Measurements from ENCODE around the gene GNA15. TPM values are rescaled to one million over a fixed set of nuclear protein-coding genes. Genes with fewer than 3 reads are reported as not detected.

Gene GNA15
- total and polyA plus RNA-seq, 9 donors = 1.5 to 3.9 (median 2.1) TPM

DNA sequence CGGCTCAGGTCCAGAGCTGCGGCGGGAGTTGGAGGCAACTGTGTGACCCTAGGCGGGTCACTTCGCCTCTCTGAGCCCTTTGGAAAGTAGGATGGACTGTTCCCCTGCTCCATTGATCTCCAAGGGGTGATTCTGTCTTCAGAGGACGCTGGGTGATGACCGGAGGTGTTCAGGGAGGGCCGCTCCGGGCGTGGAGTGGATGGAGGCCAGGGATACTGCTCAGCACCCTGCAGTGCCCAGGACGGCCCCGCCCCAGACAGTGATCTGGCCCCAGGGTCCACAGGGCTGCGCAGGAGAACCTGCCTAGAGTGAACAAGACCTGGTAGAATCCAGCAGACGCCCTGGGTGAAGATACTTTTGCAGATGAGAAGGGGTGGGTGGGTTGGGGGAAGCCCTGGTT lies 56.9 kb downstream of the GNA15 start:
- Histone ChIP-seq H3K9me3 (replicated peaks; ENCODE audit: control insufficient read depth, low read depth, low read length) (no peaks in the 10 kb centered on the region), H3K27me3 (ENCODE audit: control insufficient read depth, insufficient read depth, low read length) (no peaks in the 10 kb centered on the region), H3K36me3 (ENCODE audit: control insufficient read depth, insufficient read depth, low read length) (peaks cover 26% of the 10 kb centered on the region), H3K4me3 (ENCODE audit: low read length) (no peak overlapping the region), H3K4me1 (ENCODE audit: control insufficient read depth, insufficient read depth, low read length) (no peaks in the 10 kb centered on the region), H3K27ac (ENCODE audit: low read length) (no peak overlapping the region)
- DNase-seq = no peak
- WGBS (ENCODE audit: insufficient coverage) = 93% methylated on average over 12 of the region's 14 CpGs

DNA sequence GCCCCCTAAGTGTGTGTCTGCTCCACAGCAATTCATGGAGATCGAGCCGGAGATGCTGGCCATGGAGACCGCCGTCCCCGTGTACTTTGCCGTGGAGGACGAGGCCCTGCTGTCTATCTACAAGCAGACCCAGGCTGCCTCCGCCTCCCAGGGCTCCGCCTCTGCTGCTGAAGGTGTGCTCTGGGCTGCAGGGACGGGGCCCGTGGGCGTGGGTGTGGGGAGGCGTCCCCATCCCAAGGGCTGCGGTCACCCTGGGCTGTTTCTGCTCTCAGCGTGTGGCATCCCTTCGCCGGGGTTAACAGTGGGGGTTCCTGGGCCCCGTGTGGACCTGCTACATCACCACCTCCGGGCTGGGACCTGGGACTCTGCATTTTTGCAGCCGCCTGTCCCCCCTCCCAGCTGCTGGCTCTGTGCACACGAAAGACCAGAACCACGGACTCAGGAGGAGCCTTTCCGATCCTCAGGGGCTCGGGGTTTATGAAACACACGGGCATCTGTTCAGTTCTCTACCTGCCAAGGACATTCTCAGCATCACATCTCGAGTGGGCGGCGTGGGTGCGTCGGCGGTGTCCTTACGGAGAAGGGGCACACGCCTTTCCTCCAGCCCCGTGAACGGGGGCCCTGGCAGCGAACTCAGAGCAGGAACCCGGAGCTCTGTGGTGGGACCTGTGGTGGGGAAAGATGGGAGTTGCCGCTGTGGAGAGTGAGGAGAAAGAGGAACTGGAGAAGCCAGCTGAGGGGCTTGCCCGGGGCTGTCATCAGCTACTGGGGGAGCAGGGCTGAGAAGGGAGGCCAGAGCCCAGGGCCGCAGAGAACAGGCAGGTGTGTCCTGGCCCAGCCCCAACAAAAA lies 57.6 kb downstream of the GNA15 start:
- H3K36me3 ChIP-seq (ENCODE audit: control insufficient read depth, insufficient read depth, low read length) = peaks cover 23% of the 10 kb centered on the region
- H3K27ac ChIP-seq (ENCODE audit: low read length) = no peak overlapping the region
- no peaks in the 10 kb centered on the region for H3K9me3 ChIP-seq (replicated peaks; ENCODE audit: control insufficient read depth, low read depth, low read length)
- WGBS (ENCODE audit: insufficient coverage) = 83% methylated on average over 40 of the region's 40 CpGs
- H3K4me1 ChIP-seq (ENCODE audit: control insufficient read depth, insufficient read depth, low read length) = no peaks in the 10 kb centered on the region
- no peak for DNase-seq
- no peak overlapping the region for H3K4me3 ChIP-seq (ENCODE audit: low read length)
- H3K27me3 ChIP-seq (ENCODE audit: control insufficient read depth, insufficient read depth, low read length) = no peaks in the 10 kb centered on the region

DNA sequence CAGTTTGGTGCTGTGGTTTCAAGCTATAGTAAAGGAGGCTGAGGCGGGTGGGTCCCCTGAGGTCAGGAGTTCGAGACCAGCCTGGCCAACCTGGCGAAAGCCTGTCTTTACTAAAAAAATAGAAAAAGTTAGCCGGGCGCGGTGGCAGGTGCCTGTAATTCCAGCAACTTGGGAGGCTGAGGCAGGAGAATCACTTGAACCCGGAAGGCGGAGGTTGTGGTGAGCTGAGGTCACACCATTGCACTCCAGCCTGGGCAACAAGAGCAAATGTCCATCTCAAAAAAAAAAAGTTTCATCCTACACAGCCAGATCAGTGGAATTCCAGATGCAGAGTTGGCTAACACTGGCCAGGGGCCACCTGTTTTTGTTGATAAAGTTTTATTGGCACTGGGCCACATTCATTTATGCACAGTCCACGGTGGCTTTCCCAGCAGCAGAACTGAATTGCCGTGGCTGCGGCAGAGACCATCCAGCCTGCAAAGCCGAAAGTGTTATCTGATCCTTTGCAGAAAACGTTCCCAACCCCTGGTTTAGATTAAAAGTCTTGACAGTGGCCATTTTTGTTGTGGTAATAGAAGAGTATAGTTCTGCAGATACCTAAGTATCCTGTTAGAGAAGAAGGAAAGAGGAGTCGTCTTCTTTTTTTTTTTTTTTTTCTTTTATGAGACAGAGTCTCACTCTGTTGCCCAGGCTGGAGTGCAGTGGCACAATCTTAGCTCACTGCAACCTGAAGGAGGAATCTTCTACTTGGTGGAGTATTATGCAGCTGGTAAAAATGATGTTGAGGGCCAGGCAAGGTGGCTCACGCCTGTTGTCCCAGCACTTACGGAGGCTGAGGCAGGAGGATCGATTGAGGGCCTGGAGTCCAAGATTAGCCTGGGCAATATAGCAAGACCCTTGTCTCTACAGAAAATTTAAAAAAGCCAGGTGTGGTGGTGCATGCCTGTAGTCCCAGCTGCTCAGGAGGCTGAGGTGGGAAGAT lies 58.6 kb downstream of the GNA15 start:
- no peak for DNase-seq
- Histone ChIP-seq H3K9me3 (replicated peaks; ENCODE audit: control insufficient read depth, low read depth, low read length) (no peaks in the 10 kb centered on the region), H3K4me1 (ENCODE audit: control insufficient read depth, insufficient read depth, low read length) (no peaks in the 10 kb centered on the region), H3K27ac (ENCODE audit: low read length) (no peak overlapping the region), H3K27me3 (ENCODE audit: control insufficient read depth, insufficient read depth, low read length) (no peaks in the 10 kb centered on the region), H3K4me3 (ENCODE audit: low read length) (no peak overlapping the region), H3K36me3 (ENCODE audit: control insufficient read depth, insufficient read depth, low read length) (peaks cover 28% of the 10 kb centered on the region)
- WGBS (ENCODE audit: insufficient coverage) = 74% methylated on average over 16 of the region's 17 CpGs

DNA sequence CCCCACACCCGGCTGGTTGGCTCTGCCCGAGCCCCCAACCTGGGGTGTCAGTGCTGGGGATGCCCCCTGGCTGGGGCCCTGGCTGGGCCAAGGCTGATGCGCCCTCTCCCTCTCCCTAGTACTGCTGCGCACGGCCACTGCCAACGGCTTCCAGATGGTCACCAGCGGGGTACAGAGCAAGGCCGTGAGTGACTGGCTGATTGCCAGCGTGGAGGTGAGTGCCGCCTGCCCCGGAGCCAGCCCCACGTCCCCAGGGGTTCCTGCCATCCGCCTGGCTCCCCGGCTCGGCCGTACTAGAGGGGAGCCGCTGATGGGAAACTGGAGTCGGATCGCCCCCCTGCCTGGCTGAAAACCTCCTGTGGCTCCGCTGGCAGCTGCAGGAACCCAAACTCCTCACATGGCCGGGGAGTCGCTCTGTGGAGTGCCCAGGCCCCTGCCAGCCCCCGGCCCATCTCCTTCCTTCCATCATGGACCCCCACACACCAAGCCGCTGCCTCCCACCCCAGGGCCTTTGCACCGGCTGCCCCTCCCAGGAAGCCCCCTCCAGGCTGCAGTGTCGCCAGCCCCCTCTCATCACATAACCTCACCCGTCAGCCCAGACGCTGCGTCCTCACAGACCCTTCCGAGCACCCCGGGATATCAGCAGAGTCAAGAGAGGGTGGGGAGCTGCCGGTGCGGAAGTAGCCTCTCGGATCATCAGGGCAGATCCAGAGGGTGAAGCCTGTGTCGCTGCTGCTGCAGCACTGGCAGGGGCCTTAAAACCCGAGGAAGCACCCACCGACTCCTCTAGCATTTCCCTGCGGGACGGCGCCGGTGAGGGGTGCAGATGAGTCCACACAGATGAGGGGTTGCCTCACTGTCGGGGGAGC lies 60.5 kb downstream of the GNA15 start:
- DNase-seq = no peak
- no peak overlapping the region for H3K4me3 ChIP-seq (ENCODE audit: low read length)
- H3K9me3 ChIP-seq (replicated peaks; ENCODE audit: control insufficient read depth, low read depth, low read length) = no peaks in the 10 kb centered on the region
- WGBS (ENCODE audit: insufficient coverage) = 87% methylated on average over 38 of the region's 42 CpGs
- H3K4me1 ChIP-seq (ENCODE audit: control insufficient read depth, insufficient read depth, low read length) = no peaks in the 10 kb centered on the region
- H3K27me3 ChIP-seq (ENCODE audit: control insufficient read depth, insufficient read depth, low read length) = no peaks in the 10 kb centered on the region
- H3K27ac ChIP-seq (ENCODE audit: low read length) = no peak overlapping the region
- H3K36me3 ChIP-seq (ENCODE audit: control insufficient read depth, insufficient read depth, low read length) = peaks cover 39% of the 10 kb centered on the region

DNA sequence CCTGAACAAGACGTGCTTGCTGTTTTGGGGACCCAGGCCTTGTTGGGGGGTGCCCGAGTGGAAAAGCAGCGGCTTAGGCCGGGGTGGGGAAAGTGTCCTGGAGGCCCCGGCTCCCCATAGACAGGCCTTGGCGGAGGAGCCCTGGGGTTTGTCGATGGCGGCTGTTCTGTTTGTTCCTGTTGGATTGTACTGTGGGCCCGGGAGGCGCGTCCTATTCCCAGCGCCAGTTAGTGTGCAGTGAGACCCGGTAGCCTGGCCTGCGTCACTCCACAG lies 61.0 kb downstream of the GNA15 start:
- Histone ChIP-seq H3K27me3 (ENCODE audit: control insufficient read depth, insufficient read depth, low read length) (no peaks in the 10 kb centered on the region), H3K4me3 (ENCODE audit: low read length) (no peak overlapping the region), H3K36me3 (ENCODE audit: control insufficient read depth, insufficient read depth, low read length) (peaks cover 43% of the 10 kb centered on the region), H3K4me1 (ENCODE audit: control insufficient read depth, insufficient read depth, low read length) (no peaks in the 10 kb centered on the region), H3K27ac (ENCODE audit: low read length) (no peak overlapping the region), H3K9me3 (replicated peaks; ENCODE audit: control insufficient read depth, low read depth, low read length) (no peaks in the 10 kb centered on the region)
- DNase-seq = no peak
- 96% methylated on average over 13 of the region's 14 CpGs for WGBS (ENCODE audit: insufficient coverage)

DNA sequence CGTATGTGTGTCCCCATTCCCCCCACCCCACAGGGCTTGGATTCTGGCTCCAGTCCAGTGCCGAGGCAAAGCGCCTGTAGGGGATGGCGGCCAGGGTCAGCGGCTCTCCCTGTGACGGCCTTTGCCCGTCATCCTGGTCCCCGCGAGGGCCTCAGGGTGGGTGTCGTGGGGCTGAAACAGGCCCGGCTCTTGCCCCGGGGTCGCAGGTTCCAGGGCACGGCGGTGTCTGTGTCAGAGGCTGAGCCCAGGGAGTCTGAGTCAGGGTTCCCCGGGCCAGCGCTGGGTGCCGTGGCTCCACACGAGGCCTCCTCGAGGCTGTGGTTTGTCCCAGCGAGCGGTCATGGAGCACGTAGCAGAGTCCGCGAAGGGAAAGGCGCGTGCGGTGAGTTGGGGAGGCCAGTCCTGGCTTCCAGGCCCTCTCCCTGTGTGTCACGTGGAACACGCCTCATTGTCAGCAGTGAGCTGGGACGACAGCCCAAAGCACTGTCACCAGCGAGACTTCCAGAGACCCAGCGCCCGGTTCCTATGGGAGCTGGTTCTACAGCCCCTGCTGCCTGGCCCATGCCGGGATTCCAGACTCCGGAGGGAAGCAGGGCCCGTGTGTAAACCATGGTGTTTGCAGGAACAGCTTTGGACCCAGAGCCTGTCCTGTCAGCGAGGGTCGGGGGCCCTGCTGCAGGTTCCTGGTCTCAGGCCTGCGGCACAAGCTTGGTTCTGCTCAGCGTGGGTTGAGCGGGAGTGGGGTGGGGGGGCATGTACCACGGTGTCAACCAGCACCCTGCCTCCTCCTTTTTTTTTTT lies 63.3 kb downstream of the GNA15 start:
- DNase-seq = no peak
- H3K9me3 ChIP-seq (replicated peaks; ENCODE audit: control insufficient read depth, low read depth, low read length) = no peaks in the 10 kb centered on the region
- H3K27ac ChIP-seq (ENCODE audit: low read length) = no peak overlapping the region
- no peaks in the 10 kb centered on the region for H3K4me1 ChIP-seq (ENCODE audit: control insufficient read depth, insufficient read depth, low read length)
- H3K4me3 ChIP-seq (ENCODE audit: low read length) = no peak overlapping the region
- H3K36me3 ChIP-seq (ENCODE audit: control insufficient read depth, insufficient read depth, low read length) = peaks cover 50% of the 10 kb centered on the region
- 91% methylated on average over 37 of the region's 43 CpGs for WGBS (ENCODE audit: insufficient coverage)
- no peaks in the 10 kb centered on the region for H3K27me3 ChIP-seq (ENCODE audit: control insufficient read depth, insufficient read depth, low read length)

DNA sequence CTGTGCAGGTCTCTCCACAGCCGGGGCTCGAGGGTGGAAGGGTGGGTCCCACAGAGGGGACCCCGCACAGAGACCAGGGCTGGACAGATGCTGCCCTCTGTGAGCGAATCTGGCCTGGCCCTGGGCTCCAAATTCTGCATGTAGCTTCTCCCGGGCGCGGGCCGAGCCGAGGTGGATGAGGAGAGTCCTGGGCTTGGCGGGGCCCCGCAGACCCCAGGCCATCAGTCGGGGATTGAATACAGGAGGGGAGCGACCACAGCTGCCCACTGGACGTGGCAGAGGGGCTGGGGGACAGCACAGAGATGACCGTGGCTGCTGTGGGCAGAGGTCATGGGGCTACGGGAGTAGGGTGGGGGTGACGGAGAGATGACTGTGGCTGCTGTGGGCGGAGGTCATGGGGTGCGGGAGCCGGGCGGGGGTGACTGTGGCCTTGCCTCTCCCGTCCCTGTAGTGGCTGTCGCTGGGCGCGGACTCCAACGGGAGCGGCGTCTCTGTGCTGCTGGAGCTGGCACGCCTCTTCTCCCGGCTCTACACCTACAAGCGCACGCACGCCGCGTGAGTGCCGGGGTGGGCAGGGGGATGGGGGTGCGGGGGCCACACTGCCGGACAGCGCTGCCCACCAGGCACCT lies 65.4 kb downstream of the GNA15 start:
- Histone ChIP-seq H3K27ac (ENCODE audit: low read length) (no peak overlapping the region), H3K4me3 (ENCODE audit: low read length) (no peak overlapping the region), H3K4me1 (ENCODE audit: control insufficient read depth, insufficient read depth, low read length) (no peaks in the 10 kb centered on the region), H3K9me3 (replicated peaks; ENCODE audit: control insufficient read depth, low read depth, low read length) (no peaks in the 10 kb centered on the region), H3K36me3 (ENCODE audit: control insufficient read depth, insufficient read depth, low read length) (peaks cover 61% of the 10 kb centered on the region), H3K27me3 (ENCODE audit: control insufficient read depth, insufficient read depth, low read length) (no peaks in the 10 kb centered on the region)
- 97% methylated on average over 32 of the region's 39 CpGs for WGBS (ENCODE audit: insufficient coverage)
- no peak for DNase-seq

DNA sequence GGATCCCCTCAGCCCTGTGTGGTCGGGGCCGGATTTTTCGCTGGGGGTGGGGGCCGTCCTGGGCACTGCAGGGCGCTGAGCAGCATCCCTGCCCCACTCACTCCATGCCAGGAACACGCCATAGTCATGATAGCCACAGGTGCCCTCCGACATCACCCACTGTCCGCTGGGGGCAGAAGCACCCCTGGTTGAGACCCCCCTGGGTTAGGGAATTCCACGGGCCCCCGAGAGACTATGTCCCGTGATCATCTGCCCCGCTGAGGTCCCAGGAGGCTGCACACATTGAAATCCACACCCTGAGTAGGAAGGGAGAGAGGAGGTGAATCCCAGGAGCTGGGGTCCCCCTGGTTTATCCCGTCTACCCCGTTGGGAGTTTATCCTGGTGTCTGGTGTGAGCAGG lies 66.1 kb downstream of the GNA15 start:
- DNase-seq = no peak
- Histone ChIP-seq H3K27me3 (ENCODE audit: control insufficient read depth, insufficient read depth, low read length) (no peaks in the 10 kb centered on the region), H3K9me3 (replicated peaks; ENCODE audit: control insufficient read depth, low read depth, low read length) (no peaks in the 10 kb centered on the region), H3K4me1 (ENCODE audit: control insufficient read depth, insufficient read depth, low read length) (no peaks in the 10 kb centered on the region), H3K36me3 (ENCODE audit: control insufficient read depth, insufficient read depth, low read length) (peaks cover 61% of the 10 kb centered on the region), H3K27ac (ENCODE audit: low read length) (no peak overlapping the region), H3K4me3 (ENCODE audit: low read length) (no peak overlapping the region)
- WGBS (ENCODE audit: insufficient coverage) = 88% methylated on average over 11 of the region's 14 CpGs

DNA sequence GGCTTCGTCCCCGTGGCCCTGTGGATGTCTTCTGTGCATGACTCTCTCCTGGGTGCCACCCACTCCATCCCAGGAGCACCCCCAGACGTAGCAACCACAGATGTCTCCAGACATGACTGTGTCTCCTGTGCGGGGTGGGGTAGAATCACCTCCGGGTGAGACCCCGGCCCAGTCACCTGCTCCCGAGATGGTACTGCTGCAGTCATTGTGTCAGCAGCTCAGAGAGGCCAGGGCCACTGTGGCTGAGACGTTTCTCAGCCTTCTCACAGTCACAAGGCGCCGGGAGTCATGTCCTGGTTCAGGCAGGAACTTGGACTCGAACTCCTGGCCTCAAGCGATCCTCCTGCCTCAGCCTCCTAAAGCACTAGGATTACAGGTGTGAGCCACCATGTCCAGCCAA lies 66.5 kb downstream of the GNA15 start:
- DNase-seq = no peak
- H3K4me3 ChIP-seq (ENCODE audit: low read length) = no peak overlapping the region
- H3K9me3 ChIP-seq (replicated peaks; ENCODE audit: control insufficient read depth, low read depth, low read length) = no peaks in the 10 kb centered on the region
- WGBS (ENCODE audit: insufficient coverage) = 81% methylated on average over 12 of the region's 12 CpGs
- H3K36me3 ChIP-seq (ENCODE audit: control insufficient read depth, insufficient read depth, low read length) = peaks cover 64% of the 10 kb centered on the region
- H3K27ac ChIP-seq (ENCODE audit: low read length) = no peak overlapping the region
- H3K27me3 ChIP-seq (ENCODE audit: control insufficient read depth, insufficient read depth, low read length) = no peaks in the 10 kb centered on the region
- H3K4me1 ChIP-seq (ENCODE audit: control insufficient read depth, insufficient read depth, low read length) = no peaks in the 10 kb centered on the region

Measured in muscle of leg (tissue), 11 donors.